Measurements from ENCODE around the gene ODAD3.
"Not testable (repeated sequence)": the region's sequence is repeated elsewhere in the genome, so short reads cannot be mapped to it uniquely, and the experiment has no call there.

Gene ODAD3

DNA sequence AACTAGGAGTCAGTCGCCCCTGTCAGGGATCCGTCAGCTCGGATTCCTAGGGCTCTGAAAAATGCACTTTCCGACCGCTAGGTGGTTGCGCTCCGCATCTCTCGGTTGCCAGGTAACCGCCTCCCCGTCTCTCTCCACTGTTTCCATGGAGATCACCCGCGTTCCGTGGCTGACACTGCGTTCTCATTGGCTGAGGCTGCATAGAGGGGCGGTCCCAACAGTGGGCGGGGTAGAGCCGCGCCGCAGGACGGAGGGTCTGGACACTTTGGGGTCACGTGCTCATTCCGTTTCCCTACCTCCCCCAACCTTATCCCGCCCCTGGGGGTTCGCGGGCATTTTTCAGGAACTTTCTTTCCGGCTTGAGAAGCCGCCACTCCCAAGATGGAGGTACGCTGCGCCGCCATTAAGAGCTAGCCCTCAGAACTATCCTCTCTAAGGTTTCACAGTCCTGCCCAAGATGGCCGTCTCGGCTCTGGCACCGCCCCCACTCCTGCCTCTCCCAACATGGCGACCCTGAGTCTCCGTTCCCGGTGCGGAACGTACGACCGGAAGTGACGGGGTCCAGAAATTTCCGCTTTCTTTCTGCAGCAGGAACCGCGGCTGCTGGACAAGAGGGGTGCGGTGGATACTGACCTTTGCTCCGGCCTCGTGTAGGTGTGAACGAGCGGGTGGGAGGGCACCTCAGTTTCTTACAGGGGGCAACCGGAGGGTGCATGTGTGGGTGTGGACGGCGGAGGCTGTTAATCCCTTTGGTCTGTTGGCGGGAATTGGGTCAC, at the start of gene ODAD3, which contains the start of gene PRKCSH:
Gene ODAD3, minus strand, starts transcription at position 65 of the 776 bp plus-strand sequence. CDS start 105 bp downstream, outside the sequence.
Gene PRKCSH, plus strand, starts transcription at position 579 of the 776 bp plus-strand sequence. CDS start 483 bp downstream, outside the sequence.
- in situ Hi-C loops (cut with HindIII; ENCODE audit: low sequenced_read_pairs) = no loop called here

DNA sequence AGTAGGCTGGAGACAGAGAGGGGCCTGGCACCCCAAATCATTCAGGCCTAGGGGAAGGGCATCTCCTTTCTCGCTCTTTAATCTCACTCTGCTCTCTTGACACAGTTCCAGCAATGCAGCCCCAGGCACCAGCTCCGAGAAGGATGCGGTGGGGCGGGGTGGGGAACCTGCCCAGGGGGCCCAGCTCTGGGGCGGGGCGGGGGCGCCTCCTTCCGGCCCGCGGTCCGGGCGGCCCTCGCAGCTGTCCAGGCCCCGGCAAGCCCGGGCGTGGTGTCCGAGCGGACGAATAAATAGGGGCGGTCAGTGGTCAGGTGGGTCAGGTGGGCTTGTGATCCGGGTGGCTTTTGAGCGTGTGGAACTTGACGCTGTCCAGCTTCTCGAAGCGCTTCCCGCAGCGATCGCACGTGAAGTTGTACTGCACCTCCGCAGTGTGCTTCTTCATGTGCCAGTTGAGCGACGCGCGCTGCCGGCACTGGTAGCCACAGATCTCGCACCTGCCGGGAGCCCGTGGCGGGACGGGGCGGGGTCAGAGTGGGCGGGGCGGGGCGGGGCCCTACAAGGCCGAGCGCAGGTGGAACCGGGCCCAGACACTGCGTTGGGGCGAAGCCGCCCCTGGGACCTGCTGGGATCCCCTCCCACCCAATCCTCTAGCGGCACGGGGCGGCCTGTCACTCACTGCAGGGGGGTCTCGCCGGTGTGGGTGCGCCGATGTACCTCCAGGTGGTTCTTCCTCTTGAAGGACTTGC, 48.6 kb upstream of the ODAD3 start:
- in situ Hi-C loops (cut with HindIII; ENCODE audit: low sequenced_read_pairs) = no loop called here

GRCh38 chr19:11482384-11483050, 47.6 kb upstream of the ODAD3 start:
- in situ Hi-C loops (cut with HindIII; ENCODE audit: low sequenced_read_pairs) = no loop called here

- in situ Hi-C loops (cut with HindIII; ENCODE audit: low sequenced_read_pairs) = no loop called here
Observed at GRCh38 chr19:11481534-11482383, 46.8 kb upstream of the ODAD3 start.

- in situ Hi-C loops (cut with HindIII; ENCODE audit: low sequenced_read_pairs) = no loop called here
Observed at GRCh38 chr19:11480715-11481533, 46.0 kb upstream of the ODAD3 start, which contains the start of gene ELAVL3. TSS of gene ELAVL3 (minus strand) at chr19:11481046. CDS start at chr19:11480608, 438 bp downstream.

GRCh38 chr19:11479898-11480714, 45.2 kb upstream of the ODAD3 start:
- in situ Hi-C loops (cut with HindIII; ENCODE audit: low sequenced_read_pairs) = no loop called here

- in situ Hi-C loops (cut with HindIII; ENCODE audit: low sequenced_read_pairs) = no loop called here
Observed at GRCh38 chr19:11479090-11479897, 44.4 kb upstream of the ODAD3 start.

GRCh38 chr19:11478167-11479089, 43.5 kb upstream of the ODAD3 start:
- in situ Hi-C loops (cut with HindIII; ENCODE audit: low sequenced_read_pairs) = no loop called here

GRCh38 chr19:11475861-11476260, 40.9 kb upstream of the ODAD3 start:
- in situ Hi-C loops (cut with HindIII; ENCODE audit: low sequenced_read_pairs) = no loop called here

DNA sequence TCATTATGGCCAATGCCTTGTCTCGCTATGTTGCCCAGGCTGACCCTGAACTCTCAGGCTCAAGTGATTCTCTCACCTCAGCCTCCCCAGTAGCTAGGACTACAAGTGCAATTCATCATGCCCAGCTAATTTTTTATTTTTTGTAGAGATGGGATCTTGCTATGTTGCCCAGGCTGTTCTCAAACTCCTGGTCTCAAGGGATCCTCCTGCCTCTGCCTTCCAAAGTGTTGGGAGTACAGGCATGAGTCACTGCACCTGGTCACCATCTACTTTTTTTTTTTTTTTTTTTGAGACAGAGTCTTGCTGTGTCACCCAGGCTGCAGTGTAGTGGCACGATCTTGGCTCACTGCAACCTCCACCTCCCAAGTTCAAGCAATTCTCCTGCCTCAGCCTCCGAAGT, 40.4 kb upstream of the ODAD3 start:
- in situ Hi-C loops (cut with HindIII; ENCODE audit: low sequenced_read_pairs) = not testable (repeated sequence)

DNA sequence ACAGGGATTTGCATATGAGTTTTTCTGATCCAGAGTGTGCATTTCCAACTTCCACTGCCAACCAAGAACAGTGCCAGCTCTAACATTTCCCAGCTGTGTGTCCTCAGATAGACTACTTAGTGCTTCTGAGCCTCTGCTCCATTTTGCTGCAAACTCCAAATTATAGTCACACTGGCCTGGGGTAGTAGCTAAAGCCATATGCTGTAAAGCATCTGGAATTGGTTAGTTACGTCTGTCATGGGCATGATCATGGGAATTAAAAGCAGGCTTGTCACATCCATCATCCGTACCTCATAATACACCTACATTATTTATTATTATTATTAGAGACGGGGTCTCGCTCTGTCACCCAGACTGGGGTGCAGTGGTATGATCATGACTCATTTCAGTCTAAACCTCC, 38.8 kb upstream of the ODAD3 start:
- in situ Hi-C loops (cut with HindIII; ENCODE audit: low sequenced_read_pairs) = no loop called here

DNA sequence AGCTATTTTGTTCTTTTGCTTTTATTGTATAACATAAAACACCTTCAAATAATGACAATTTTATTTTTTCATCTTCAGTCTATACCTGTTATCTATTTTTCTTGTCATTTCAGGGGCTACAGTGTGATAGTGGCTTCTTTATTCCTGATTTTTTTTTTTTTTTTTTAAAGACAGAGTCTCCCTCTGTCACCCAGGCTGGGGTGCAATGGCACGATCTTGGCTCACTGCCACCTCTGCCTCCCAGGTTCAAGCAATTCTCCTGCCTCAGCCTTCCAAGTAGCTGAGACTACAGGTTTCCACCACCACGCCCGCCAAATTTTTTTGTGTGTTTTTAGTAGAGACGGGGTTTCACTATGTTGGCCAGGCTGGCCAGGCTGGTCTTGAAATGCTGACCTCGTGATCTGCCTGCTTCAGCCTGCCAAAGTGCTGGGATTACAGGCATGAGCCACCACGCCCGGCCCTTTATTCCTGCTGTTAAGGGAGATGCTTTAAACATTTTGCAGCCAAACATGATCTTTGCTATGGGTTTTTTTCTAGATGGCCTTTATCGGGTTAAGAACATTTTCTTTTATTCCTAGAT, 33.4 kb upstream of the ODAD3 start:
- in situ Hi-C loops (cut with HindIII; ENCODE audit: low sequenced_read_pairs) = not testable (repeated sequence)

DNA sequence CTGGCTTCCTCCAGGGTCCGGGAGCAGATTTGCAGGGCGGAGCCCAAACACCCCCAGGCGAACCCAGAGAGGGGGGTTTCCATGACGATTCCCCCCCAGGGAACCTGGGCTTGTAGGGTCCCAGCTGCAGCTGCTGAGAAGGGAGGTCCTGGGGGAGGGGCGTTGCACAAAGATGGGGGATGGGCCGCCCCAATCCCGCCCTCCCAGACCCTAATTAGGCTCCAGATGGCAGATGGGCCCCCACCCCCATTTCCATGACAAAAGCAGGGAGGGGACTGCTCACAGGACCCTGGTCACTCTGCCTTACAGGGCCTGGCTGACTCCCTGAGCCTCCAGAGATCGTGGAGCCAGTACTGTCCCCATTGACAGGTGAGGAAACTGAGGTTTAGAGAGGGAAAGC, 30.7 kb upstream of the ODAD3 start:
- in situ Hi-C loops (cut with HindIII; ENCODE audit: low sequenced_read_pairs) = no loop called here

DNA sequence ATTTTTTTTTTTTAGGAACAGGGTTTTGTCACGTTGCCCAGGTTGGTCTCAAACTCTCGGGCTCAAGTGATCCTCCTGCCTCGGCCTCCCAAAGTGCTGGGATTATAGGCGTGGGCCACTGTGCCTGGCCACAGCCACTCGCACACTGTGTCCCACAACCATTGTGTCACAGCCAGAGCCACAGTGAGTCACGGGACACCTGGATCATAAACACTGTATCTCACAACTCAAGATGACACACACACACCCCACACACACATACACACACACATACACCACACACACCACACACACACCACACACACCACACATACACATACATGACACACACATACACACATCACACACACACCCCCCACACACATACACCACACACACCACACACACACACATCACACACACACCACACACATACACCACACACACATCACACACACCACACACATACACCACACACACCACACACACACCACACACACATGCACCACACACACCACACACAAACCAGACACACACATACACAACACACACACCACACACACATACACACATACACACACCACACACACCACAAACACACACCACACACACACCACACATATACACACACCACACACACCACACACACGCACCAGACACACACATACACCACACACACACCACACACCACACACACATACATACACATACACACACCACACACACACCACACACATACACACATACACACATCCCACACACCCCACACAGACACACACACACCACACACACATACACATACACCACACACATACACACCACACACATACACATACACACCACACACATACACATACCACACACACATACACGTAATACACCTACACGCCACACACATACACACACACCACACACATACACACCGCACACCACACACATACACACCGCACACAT, 29.7 kb upstream of the ODAD3 start:
- in situ Hi-C loops (cut with HindIII; ENCODE audit: low sequenced_read_pairs) = no loop called here

- in situ Hi-C loops (cut with HindIII; ENCODE audit: low sequenced_read_pairs) = no loop called here
Observed at GRCh38 chr19:11463391-11463790, 28.5 kb upstream of the ODAD3 start.

All from endothelial cell of hepatic sinusoid (primary cell).